WTC11 (cell line): ENCODE results near the gene CDCA7L. TPM values are rescaled to one million over a fixed set of nuclear protein-coding genes. Genes with fewer than 3 reads are reported as not detected.

Source experiments
- ATAC-seq: fragments of 200-7000 bp; cut with Tn5 transposase; 2 replicates; pipeline ENCODE4 v1.10.0; 2021; ENCODE audit warnings: mild to moderate bottlenecking, moderate library complexity
- CTCF ChIA-PET: fragments of 300-600 bp; sonication (Branson Sonifier 250); formaldehyde crosslinking; loops from one replicate; lab custom pipeline; 2021; ENCODE audit warnings: antibody characterized with exemption; lab: Charles Lee
- POLR2A ChIA-PET: fragments of 350-600 bp; sonication (Branson Sonifier 250); formaldehyde crosslinking; loops from one replicate; lab custom pipeline; 2021; ENCODE audit warnings: antibody characterized with exemption; lab: Charles Lee
- DNase-seq: peaks from one replicate; pipeline ENCODE4 v3.0.0; 2021; ENCODE audit warnings: low spot score
- H3K27ac Mint-ChIP-seq: 2 replicates; pipeline ENCODE4 v1.8.0; 2021; ENCODE audit warnings: mixed read lengths
- H3K27me3 Mint-ChIP-seq: 2 replicates; pipeline ENCODE4 v1.8.0; 2021; ENCODE audit warnings: low read depth, mild to moderate bottlenecking, moderate library complexity, mixed read lengths
- H3K36me3 Mint-ChIP-seq: 2 replicates; pipeline ENCODE4 v1.8.0; 2021; ENCODE audit warnings: mixed read lengths
- H3K4me1 Mint-ChIP-seq: 2 replicates; pipeline ENCODE4 v1.8.0; 2022; ENCODE audit warnings: mixed read lengths
- H3K4me3 Mint-ChIP-seq: 2 replicates; pipeline ENCODE4 v1.8.0; 2021; ENCODE audit warnings: mild to moderate bottlenecking, moderate library complexity, mixed read lengths
- H3K9me3 Mint-ChIP-seq: 2 replicates; pipeline ENCODE4 v1.8.0; 2021; ENCODE audit warnings: mixed read lengths
- ARID4B ChIP-seq: sonication (generic); formaldehyde crosslinking; IDR thresholded peaks from 2 replicates; pipeline ENCODE4 v1.8.0; 2023; ENCODE audit warnings: missing genetic modification reagents, mild to moderate bottlenecking, borderline replicate concordance
- ATF2 ChIP-seq: sonication (generic); formaldehyde crosslinking; IDR thresholded peaks from 2 replicates; pipeline ENCODE4 v1.8.1; 2022; ENCODE audit warnings: low read depth, missing genetic modification reagents, borderline replicate concordance
- E2F1 ChIP-seq: sonication (generic); formaldehyde crosslinking; IDR thresholded peaks from 2 replicates; pipeline ENCODE4 v1.8.0; 2022; ENCODE audit warnings: mild to moderate bottlenecking, missing genetic modification reagents
- ELF4 ChIP-seq: sonication (generic); formaldehyde crosslinking; IDR thresholded peaks from 2 replicates; pipeline ENCODE4 v1.8.1; 2022; ENCODE audit warnings: low read depth, mild to moderate bottlenecking, moderate library complexity, missing genetic modification reagents
- FOXJ3 ChIP-seq: sonication (generic); formaldehyde crosslinking; IDR thresholded peaks from 2 replicates; pipeline ENCODE4 v1.9.0; 2021; ENCODE audit warnings: missing genetic modification reagents, mild to moderate bottlenecking, borderline replicate concordance
- JUN ChIP-seq: sonication (generic); formaldehyde crosslinking; IDR thresholded peaks from 2 replicates; pipeline ENCODE4 v1.8.0; 2023; ENCODE audit warnings: mild to moderate bottlenecking, missing genetic modification reagents
- NR1H2 ChIP-seq: sonication (generic); formaldehyde crosslinking; IDR thresholded peaks from 2 replicates; pipeline ENCODE4 v1.9.0; 2021; ENCODE audit warnings: mild to moderate bottlenecking, moderate library complexity, missing genetic modification reagents
- SMAD4 ChIP-seq: sonication (generic); formaldehyde crosslinking; IDR thresholded peaks from 2 replicates; pipeline ENCODE4 v1.8.0; 2022; ENCODE audit warnings: mild to moderate bottlenecking, missing genetic modification reagents
- SOX15 ChIP-seq: fragments of 250-450 bp; sonication (Bioruptor Pico); IDR thresholded peaks from 2 replicates; pipeline ENCODE4 v1.9.0; 2021; ENCODE audit warnings: mild to moderate bottlenecking
- SP1 ChIP-seq: sonication (generic); formaldehyde crosslinking; conservative IDR thresholded peaks from 2 replicates; pipeline ENCODE4 v1.8.1; 2022; ENCODE audit warnings: missing genetic modification reagents
- ZNF219 ChIP-seq: sonication (generic); formaldehyde crosslinking; IDR thresholded peaks from 2 replicates; pipeline ENCODE4 v1.8.0; 2023; ENCODE audit warnings: missing genetic modification reagents, mild to moderate bottlenecking, borderline replicate concordance
- ZNF281 ChIP-seq: sonication (generic); formaldehyde crosslinking; IDR thresholded peaks from 2 replicates; pipeline ENCODE4 v1.8.0; 2023; ENCODE audit warnings: mild to moderate bottlenecking, missing genetic modification reagents
- ZNF416 ChIP-seq: fragments of 250-450 bp; sonication (Bioruptor Pico); IDR thresholded peaks from 2 replicates; pipeline ENCODE4 v1.9.0; 2021; ENCODE audit warnings: mild to moderate bottlenecking, inconsistent platforms
- total RNA-seq: library from RNA; stranded (reverse); gene quantifications from 3 replicates; pipeline ENCODE4 v1.2.3, GENCODE V29; 2021
- TF ChIP-seq, protein P1 (sequence below): fragments of 250-450 bp; sonication (Bioruptor Pico); IDR thresholded peaks from 2 replicates; pipeline ENCODE4 v1.9.0; 2021; ENCODE audit warnings: mild to moderate bottlenecking
- TF ChIP-seq, protein P2 (sequence below): fragments of 250-450 bp; sonication (Bioruptor Pico); conservative IDR thresholded peaks from 2 replicates; pipeline ENCODE4 v1.9.0; 2021; ENCODE audit warnings: mild to moderate bottlenecking
- TF ChIP-seq, protein P3 (sequence below): sonication (generic); formaldehyde crosslinking; IDR thresholded peaks from 2 replicates; pipeline ENCODE4 v1.8.1; 2023; ENCODE audit warnings: mild to moderate bottlenecking, missing genetic modification reagents
- TF ChIP-seq, protein P4 (sequence below): sonication (generic); formaldehyde crosslinking; IDR thresholded peaks from 2 replicates; pipeline ENCODE4 v1.8.1; 2023; ENCODE audit warnings: mild to moderate bottlenecking, moderate library complexity, missing genetic modification reagents

The CDCA7L gene
- total RNA-seq, 1 experiment from 2014 or later: 161 TPM

DNA sequence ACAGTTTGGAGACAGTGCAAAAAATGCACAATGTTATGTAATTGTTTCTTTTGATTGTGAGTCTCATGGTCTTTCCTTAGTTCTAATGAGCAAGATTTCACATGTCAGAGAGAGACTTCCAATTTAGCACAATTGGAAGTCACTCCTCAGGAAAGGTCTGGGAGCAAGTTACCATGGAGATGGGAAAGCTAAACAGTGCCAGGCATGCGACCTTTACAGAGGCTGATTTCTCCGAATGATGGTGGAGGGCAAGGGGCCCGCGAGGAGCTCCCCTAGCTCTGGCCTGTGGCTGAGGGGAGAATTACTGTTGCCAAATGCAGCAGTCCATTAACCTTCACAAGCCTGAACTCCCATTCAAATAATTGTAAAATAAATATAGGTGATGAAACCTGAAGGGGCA lies 59.3 kb downstream of the CDCA7L start:
- no peak overlapping the region for H3K27ac Mint-ChIP-seq
- H3K4me3 Mint-ChIP-seq: no peak overlapping the region
- TF ChIP-seq, protein P1, sequence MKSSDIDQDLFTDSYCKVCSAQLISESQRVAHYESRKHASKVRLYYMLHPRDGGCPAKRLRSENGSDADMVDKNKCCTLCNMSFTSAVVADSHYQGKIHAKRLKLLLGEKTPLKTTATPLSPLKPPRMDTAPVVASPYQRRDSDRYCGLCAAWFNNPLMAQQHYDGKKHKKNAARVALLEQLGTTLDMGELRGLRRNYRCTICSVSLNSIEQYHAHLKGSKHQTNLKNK: no peak
- TF ChIP-seq ZNF416 (CRISPR knock-in tag) (no peak), ARID4B (no peak), SOX15 (CRISPR knock-in tag) (no peak), NR1H2 (CRISPR knock-in tag) (no peak), JUN (CRISPR knock-in tag) (no peak), ZNF281 (CRISPR knock-in tag) (no peak), ATF2 (CRISPR knock-in tag) (no peak), ZNF219 (CRISPR knock-in tag) (no peak), E2F1 (CRISPR knock-in tag) (no peak), ELF4 (no peak), FOXJ3 (CRISPR knock-in tag) (no peak), SP1 (no peak), SMAD4 (CRISPR knock-in tag) (no peak)
- TF ChIP-seq, protein P2, sequence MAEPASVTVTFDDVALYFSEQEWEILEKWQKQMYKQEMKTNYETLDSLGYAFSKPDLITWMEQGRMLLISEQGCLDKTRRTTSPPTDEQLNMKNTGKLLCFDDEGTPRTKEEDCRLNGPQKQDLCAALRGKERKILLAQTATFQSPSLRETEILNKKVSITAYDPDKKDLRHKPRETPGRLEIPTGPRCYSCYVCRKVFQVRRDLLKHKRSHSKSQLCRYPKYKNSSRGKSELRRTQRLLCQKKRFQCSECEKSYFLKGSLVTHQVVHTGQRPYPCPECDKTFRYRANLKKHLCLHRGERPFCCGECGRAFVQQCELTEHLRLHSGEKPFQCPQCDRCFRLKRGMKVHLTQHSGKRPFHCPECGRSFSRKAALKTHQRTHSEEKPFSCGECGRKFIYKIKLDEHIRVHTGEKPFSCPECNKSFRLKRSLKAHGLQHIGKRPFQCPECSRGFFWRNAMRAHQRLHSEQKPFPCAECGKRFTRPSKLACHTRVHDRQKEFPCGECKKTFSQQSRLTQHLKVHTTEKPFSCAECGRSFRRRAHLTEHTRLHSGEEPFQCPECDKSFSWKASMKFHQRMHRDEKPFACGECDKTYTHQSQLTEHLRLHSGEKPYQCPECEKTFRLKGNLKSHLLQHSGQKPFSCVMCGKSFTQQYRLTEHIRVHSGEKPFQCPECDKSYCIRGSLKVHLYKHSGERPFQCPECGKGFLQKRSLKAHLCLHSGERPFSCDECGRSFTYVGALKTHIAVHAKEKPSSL (CRISPR knock-in tag): no peak
- TF ChIP-seq, protein P3, sequence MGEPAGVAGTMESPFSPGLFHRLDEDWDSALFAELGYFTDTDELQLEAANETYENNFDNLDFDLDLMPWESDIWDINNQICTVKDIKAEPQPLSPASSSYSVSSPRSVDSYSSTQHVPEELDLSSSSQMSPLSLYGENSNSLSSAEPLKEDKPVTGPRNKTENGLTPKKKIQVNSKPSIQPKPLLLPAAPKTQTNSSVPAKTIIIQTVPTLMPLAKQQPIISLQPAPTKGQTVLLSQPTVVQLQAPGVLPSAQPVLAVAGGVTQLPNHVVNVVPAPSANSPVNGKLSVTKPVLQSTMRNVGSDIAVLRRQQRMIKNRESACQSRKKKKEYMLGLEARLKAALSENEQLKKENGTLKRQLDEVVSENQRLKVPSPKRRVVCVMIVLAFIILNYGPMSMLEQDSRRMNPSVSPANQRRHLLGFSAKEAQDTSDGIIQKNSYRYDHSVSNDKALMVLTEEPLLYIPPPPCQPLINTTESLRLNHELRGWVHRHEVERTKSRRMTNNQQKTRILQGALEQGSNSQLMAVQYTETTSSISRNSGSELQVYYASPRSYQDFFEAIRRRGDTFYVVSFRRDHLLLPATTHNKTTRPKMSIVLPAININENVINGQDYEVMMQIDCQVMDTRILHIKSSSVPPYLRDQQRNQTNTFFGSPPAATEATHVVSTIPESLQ (CRISPR knock-in tag): no peak
- TF ChIP-seq, protein P4, sequence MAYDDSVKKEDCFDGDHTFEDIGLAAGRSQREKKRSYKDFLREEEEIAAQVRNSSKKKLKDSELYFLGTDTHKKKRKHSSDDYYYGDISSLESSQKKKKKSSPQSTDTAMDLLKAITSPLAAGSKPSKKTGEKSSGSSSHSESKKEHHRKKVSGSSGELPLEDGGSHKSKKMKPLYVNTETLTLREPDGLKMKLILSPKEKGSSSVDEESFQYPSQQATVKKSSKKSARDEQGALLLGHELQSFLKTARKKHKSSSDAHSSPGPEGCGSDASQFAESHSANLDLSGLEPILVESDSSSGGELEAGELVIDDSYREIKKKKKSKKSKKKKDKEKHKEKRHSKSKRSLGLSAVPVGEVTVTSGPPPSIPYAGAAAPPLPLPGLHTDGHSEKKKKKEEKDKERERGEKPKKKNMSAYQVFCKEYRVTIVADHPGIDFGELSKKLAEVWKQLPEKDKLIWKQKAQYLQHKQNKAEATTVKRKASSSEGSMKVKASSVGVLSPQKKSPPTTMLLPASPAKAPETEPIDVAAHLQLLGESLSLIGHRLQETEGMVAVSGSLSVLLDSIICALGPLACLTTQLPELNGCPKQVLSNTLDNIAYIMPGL (CRISPR knock-in tag): no peak
- ChIA-PET POLR2A (no interaction called here), CTCF (interaction anchor here (0.8 kb wide), 1 partner anchor 197 kb away, joined by 3 read pairs; no protein-coding TSS in a partner anchor)
- no peaks in the 10 kb centered on the region; the same call in 1 of the 2 replicates for H3K36me3 Mint-ChIP-seq
- peaks cover 20% of the 10 kb centered on the region for H3K4me1 Mint-ChIP-seq
- H3K27me3 Mint-ChIP-seq: no peaks in the 10 kb centered on the region
- ATAC-seq (peak; percentile 65), DNase-seq (no peak)
- no peaks in the 10 kb centered on the region for H3K9me3 Mint-ChIP-seq
